IPS-NIHi7 (cell line): ENCODE measurements around the gene ANKS1A.

ENCODE experiments used
- DNase-seq: peaks from one replicate; pipeline ENCODE4 v3.0.0; 2012; ENCODE audit warnings: mixed read lengths; ENCODE audit errors: extremely low spot score

ANKS1A gene

DNA sequence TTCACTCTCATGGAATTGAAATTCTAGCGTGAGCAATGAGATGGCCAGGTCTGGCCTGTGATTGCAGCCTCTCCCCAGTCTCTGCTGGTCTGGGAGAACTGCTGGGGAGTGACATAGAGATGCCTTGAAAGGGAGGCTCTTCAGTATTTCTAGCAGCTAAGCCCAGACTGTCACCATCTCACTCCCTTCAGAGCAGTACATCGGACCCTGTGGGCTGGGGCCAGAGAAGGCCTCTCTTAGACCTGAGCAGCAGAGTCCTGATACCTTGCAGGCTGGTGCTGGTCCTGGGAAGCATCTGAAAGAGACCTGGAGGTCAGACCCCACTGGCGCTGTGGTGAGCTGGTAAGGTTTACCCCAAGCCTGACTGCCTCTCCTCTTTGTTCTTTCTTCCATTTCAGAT lies 164.6 kb downstream of the ANKS1A start:
- DNase-seq: no peak

GRCh38 chr6:35054106-35054742 lies 165.2 kb downstream of the ANKS1A start:
- no peak for DNase-seq

DNA sequence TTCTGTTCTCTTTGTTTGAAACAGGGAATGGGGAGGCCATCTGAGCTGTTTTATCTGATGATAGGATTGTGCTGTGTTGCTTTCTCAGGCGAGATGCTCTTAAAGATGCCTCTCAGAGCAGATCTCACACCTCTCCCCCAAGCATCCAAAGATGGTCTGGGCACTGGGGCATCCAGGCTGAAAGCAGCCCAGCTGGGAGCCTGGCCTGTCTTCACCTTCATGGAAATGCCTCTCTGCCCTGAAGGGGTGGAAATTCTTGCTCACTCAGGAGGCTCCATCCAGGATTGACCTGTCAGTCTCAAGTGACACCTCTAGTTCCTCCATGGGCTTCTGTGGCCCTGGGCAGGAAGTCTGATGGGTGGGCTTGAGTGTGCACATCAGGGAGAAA lies 165.7 kb downstream of the ANKS1A start:
- no peak for DNase-seq

DNA sequence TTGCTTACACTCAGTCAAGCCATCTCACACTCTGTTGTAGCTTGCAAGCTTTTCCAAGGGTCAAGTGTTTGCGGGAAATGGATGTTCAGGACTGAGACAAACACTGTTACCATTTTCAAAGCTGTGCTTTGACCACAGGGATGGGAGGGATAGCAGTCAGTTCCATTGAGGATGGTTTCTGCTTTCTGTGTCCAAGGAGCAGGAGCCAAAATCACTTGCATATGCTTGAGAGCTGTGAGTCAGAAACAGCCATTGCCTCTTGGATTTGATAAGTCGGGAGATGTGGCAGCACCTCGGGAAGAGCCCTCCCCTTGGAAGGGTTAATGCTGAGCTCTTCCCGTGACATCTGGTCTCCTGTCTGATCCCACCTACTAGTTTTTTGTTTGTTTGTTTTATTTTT lies 166.8 kb downstream of the ANKS1A start:
- no peak for DNase-seq

- no peak for DNase-seq
Measured at GRCh38 chr6:35056952-35057351, 167.9 kb downstream of the ANKS1A start.

GRCh38 chr6:35057449-35058357 lies 168.6 kb downstream of the ANKS1A start:
- DNase-seq: no peak

DNA sequence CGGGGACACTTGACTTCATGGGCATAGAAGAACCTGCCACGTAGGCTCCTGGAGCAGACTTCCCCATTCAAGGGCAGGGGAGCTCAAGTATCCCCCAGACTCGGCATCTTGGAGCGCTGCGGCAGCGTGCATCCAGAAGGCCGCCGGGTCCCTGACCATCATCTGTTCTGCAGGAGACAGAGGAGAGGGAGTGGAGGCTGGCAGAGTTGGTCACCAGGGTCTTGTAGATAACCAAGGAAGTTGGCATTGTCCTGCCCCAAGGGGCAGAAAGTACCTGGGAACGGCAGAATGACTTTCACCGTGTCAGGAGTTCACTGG lies 169.3 kb downstream of the ANKS1A start:
- DNase-seq: no peak

DNA sequence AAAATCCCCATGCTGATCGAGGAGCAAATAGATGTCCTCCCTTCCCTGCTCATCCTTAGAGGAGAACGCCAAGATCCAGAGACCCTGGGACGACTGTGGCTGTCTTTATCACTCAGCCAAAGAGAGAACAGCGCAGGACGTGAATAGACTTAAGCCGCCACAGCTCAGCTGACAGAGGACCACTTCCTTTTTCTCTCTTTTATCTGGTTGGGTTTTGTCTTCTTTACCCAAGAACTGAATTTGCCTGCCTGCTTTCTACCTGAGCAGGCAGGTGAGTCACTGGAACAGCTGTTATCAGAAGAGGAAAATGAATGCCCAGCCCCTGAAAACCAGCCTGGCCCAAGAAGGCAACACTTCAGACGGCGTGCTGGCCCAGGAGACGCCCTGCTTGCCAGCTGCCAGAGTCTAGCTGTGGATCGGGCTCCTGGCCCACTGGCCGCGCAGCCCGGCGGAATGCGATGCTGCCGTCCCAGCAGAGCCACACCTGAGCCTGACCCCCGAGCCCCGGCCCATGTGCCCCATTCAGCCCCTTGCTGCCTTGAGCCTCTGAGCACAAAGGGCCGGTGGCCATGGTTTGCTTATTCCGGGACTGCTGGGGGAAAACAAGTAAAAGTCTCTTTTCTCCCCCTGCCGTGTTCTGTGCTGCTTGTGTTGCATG lies 169.9 kb downstream of the ANKS1A start:
- DNase-seq: no peak

DNA sequence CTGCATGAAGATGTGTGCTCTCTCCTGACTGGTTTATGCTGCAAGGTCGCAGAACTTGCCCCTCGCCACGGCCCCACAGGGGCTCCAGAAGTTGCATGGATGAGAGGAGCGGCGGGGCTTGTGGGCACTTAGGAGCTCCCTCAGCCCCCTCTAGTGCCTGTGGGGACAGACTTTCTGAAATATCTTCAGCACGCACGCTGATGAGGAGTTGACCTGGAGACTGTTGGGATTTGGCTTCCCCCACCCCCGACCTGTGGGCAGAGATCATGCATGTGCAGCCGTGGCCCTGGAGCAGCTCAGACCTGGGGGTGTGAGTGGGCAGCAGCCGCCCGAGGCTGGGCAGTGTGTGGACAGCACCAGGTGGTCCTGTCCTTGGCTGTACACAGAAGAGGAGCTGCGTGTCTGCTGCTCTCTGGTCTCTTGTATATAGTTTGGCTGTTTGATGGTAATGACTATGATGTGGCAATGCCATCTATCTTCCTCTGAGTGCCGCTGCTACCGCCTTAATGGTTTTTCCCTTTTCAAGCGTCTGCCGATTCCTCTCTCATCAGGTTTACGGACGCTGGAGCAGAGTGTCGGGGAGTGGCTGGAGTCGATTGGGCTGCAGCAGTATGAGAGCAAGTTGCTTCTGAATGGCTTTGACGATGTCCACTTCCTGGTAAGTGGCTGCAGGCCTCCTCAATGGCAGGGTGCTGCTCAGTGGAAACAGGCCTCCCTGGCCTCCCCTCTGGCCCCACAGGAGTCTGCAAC lies 170.7 kb downstream of the ANKS1A start:
- no peak for DNase-seq

GRCh38 chr6:35061102-35061615 lies 172.1 kb downstream of the ANKS1A start:
- DNase-seq: no peak

- no peak for DNase-seq
Measured at GRCh38 chr6:35061651-35062410, 172.8 kb downstream of the ANKS1A start.

GRCh38 chr6:35062676-35063574 lies 173.9 kb downstream of the ANKS1A start:
- DNase-seq: no peak

- no peak for DNase-seq
Measured at GRCh38 chr6:35063701-35064280, 174.7 kb downstream of the ANKS1A start.

GRCh38 chr6:35064290-35064689 lies 175.2 kb downstream of the ANKS1A start:
- no peak for DNase-seq

- peak; percentile 59 for DNase-seq
Measured at GRCh38 chr6:35064757-35065440, 175.8 kb downstream of the ANKS1A start.

- DNase-seq: no peak
Measured at GRCh38 chr6:35065441-35065800, 176.4 kb downstream of the ANKS1A start.

- DNase-seq: no peak
Measured at GRCh38 chr6:35065870-35066269, 176.8 kb downstream of the ANKS1A start.

DNA sequence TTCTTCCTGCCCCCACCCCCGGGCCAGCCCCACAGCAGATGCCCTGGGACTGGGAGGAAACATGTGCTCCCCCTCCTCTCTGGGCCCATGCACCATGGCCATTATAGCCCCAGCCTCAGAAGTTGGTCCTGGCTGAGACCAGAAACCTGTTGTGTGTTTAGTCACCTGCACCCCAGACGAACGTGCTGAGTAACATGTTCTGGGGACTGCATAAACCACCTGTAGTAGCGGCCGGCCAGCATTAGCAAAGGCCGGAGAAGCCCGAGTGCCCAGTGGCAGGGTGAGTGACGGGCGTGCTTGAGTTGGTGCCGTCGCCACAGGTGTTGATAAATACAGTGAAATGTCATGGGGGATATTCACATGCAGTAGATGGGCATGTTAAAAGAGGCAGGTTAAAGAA lies 178.2 kb downstream of the ANKS1A start:
- no peak for DNase-seq

GRCh38 chr6:35068206-35068605 lies 179.2 kb downstream of the ANKS1A start:
- no peak for DNase-seq
